Neural cell (in vitro differentiated cells): ENCODE results near the gene PCGF5. TPM values are rescaled to one million over a fixed set of nuclear protein-coding genes. Genes with fewer than 3 reads are reported as not detected.
A peak's percentile ranks its signal among the peaks of the same experiment; 100 is the strongest.

ENCODE experiments used
- H2AFZ ChIP-seq: fragments of 200-600, 300-800 bp; sonication (generic), shearing (Covaris generic); 2 replicates; pipeline ENCODE4 v1.6.0; 2014; ENCODE audit warnings: low read depth, mild to moderate bottlenecking, antibody characterized with exemption, low read length, moderate library complexity
- H3F3A ChIP-seq: fragments of 200-600 bp; shearing (Covaris generic); 2 replicates; pipeline ENCODE4 v1.6.1; 2016; ENCODE audit warnings: mild to moderate bottlenecking, moderate library complexity, mixed read lengths, antibody characterized with exemption, low read length; ENCODE audit not compliant: insufficient read depth, poor library complexity, severe bottlenecking
- H3K27ac ChIP-seq: fragments of 200-600, 300-800 bp; sonication (generic), shearing (Covaris generic); 2 replicates; pipeline ENCODE4 v1.5.1; 2014; ENCODE audit warnings: mild to moderate bottlenecking, low read length, moderate library complexity
- H3K27me3 ChIP-seq: fragments of 300-800, 200-600 bp; sonication (generic), shearing (Covaris generic); 2 replicates; pipeline ENCODE4 v1.6.0; 2014; ENCODE audit warnings: mild to moderate bottlenecking, low read depth, low read length, moderate library complexity; ENCODE audit not compliant: insufficient read depth
- H3K36me3 ChIP-seq: fragments of 300-800, 200-600 bp; sonication (generic), shearing (Covaris generic); 2 replicates; pipeline ENCODE4 v1.5.1; 2014; ENCODE audit warnings: mild to moderate bottlenecking, antibody characterized with exemption, low read length, moderate library complexity; ENCODE audit not compliant: insufficient read depth
- H3K4me2 ChIP-seq: fragments of 300-800, 200-600 bp; sonication (generic), shearing (Covaris generic); 2 replicates; pipeline ENCODE4 v1.6.0; 2014; ENCODE audit warnings: mild to moderate bottlenecking, low read length
- H3K4me3 ChIP-seq: fragments of 300-800, 200-600 bp; sonication (generic), shearing (Covaris generic); 2 replicates; pipeline ENCODE4 v1.5.1; 2014; ENCODE audit warnings: mild to moderate bottlenecking, low read length, moderate library complexity
- H3K79me2 ChIP-seq: fragments of 200-600 bp; shearing (Covaris generic); replicated peaks from 2 replicates; pipeline ENCODE4 v1.6.0; 2014; ENCODE audit warnings: mild to moderate bottlenecking, low read length, moderate library complexity; ENCODE audit not compliant: insufficient read depth
- H3K9ac ChIP-seq: fragments of 300-800, 200-600 bp; sonication (generic), shearing (Covaris generic); 2 replicates; pipeline ENCODE4 v1.6.1; 2016; ENCODE audit warnings: mild to moderate bottlenecking, low read length, mixed read lengths
- H3K9me2 ChIP-seq: fragments of 200-600 bp; shearing (Covaris generic); 2 replicates; pipeline ENCODE4 v1.6.1; 2016; ENCODE audit warnings: mild to moderate bottlenecking, low read length, mixed read lengths; ENCODE audit not compliant: insufficient read depth
- H3K9me3 ChIP-seq: fragments of 200-600, 300-800 bp; sonication (generic), shearing (Covaris generic); 2 replicates; pipeline ENCODE4 v1.6.1; 2016; ENCODE audit warnings: mild to moderate bottlenecking, mixed run types, low read length, moderate library complexity, mixed read lengths
- H4K20me1 ChIP-seq: fragments of 200-600 bp; shearing (Covaris generic); 2 replicates; pipeline ENCODE4 v1.6.1; 2016; ENCODE audit warnings: mild to moderate bottlenecking, mixed run types; ENCODE audit not compliant: insufficient read depth
- CTCF ChIP-seq: fragments of 450-650 bp; IDR thresholded peaks from 2 replicates; pipeline ENCODE4 v1.5.1; 2014; ENCODE audit warnings: antibody characterized with exemption, mild to moderate bottlenecking, moderate library complexity; ENCODE audit not compliant: poor library complexity, severe bottlenecking
- EP300 ChIP-seq: fragments of 450-650 bp; conservative IDR thresholded peaks from 2 replicates; pipeline ENCODE4 v1.6.1; 2014; ENCODE audit warnings: antibody characterized with exemption, mild to moderate bottlenecking, moderate library complexity; ENCODE audit not compliant: poor library complexity, severe bottlenecking
- EZH2 ChIP-seq: fragments of 200-600, 300-800 bp; shearing (Covaris generic), sonication (generic); IDR thresholded peaks from 2 replicates; pipeline ENCODE4 v1.6.1; 2014; ENCODE audit warnings: antibody characterized with exemption, low read length, borderline replicate concordance, mild to moderate bottlenecking; ENCODE audit not compliant: insufficient read depth, poor library complexity, severe bottlenecking
- MXI1 ChIP-seq: fragments of 450-650 bp; conservative IDR thresholded peaks from 2 replicates; pipeline ENCODE4 v1.6.1; 2014; ENCODE audit warnings: antibody characterized with exemption, mild to moderate bottlenecking; ENCODE audit not compliant: poor library complexity, severe bottlenecking
- POLR2AphosphoS5 ChIP-seq: IDR thresholded peaks from 2 replicates; pipeline ENCODE4 v1.6.1; 2012
- RAD21 ChIP-seq: fragments of 450-650 bp; conservative IDR thresholded peaks from 2 replicates; pipeline ENCODE4 v1.6.1; 2014; ENCODE audit warnings: antibody characterized with exemption, mild to moderate bottlenecking, moderate library complexity
- SMC3 ChIP-seq: fragments of 450-650 bp; conservative IDR thresholded peaks from 2 replicates; pipeline ENCODE4 v1.6.1; 2014; ENCODE audit warnings: antibody characterized with exemption, mild to moderate bottlenecking, moderate library complexity; ENCODE audit not compliant: poor library complexity
- TAF1 ChIP-seq: IDR thresholded peaks from 2 replicates; pipeline ENCODE4 v1.6.1; 2012; ENCODE audit warnings: low read depth
- polyA plus RNA-seq: library from polyadenylated mRNA; depleted of rRNA; stranded (reverse); fragments of >200 nt; gene quantifications from 2 replicates; pipeline ENCODE4 v1.2.3, GENCODE V29; 2014
- TF ChIP-seq, protein P1 (sequence below): IDR thresholded peaks from 2 replicates; pipeline ENCODE4 v1.6.1; 2012; ENCODE audit warnings: borderline replicate concordance

PCGF5 gene
- polyA plus RNA-seq, 1 donor from 2014 or later, result 5.6 TPM

DNA sequence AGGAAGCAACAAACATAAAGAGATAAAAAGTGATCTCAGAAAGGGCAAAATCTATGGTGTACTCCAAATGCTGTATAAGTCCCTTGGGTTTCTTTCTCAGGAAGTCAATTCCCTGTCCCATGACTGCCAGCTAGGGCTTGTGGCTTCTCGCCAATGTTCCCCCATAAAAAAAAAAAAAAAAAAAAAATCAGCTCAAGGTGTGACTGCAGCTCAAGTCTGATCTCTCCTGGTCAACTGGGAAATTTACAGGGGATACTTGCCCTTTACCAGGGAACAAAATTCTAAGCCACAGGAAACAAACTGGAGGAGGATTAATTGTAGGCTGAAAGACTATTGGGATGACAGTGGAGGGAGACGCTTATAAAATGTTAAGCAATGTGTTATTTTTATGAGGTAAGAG, 76.0 kb downstream of the PCGF5 start:
- no peak overlapping the region for H3K4me3 ChIP-seq
- H3K79me2 ChIP-seq, result no peaks in the 10 kb centered on the region
- no peaks in the 10 kb centered on the region for H4K20me1 ChIP-seq
- no peaks in the 10 kb centered on the region for H3K9me2 ChIP-seq
- H3F3A ChIP-seq, result no peaks in the 10 kb centered on the region
- no peaks in the 10 kb centered on the region for H3K9me3 ChIP-seq
- no peak for TF ChIP-seq EP300
- no peak for TF ChIP-seq POLR2AphosphoS5
- TF ChIP-seq RAD21, result no peak
- no peak for TF ChIP-seq TAF1
- no peak for TF ChIP-seq EZH2
- no peak for TF ChIP-seq MXI1
- TF ChIP-seq CTCF, result no peak
- no peak for TF ChIP-seq SMC3
- TF ChIP-seq, protein P1, sequence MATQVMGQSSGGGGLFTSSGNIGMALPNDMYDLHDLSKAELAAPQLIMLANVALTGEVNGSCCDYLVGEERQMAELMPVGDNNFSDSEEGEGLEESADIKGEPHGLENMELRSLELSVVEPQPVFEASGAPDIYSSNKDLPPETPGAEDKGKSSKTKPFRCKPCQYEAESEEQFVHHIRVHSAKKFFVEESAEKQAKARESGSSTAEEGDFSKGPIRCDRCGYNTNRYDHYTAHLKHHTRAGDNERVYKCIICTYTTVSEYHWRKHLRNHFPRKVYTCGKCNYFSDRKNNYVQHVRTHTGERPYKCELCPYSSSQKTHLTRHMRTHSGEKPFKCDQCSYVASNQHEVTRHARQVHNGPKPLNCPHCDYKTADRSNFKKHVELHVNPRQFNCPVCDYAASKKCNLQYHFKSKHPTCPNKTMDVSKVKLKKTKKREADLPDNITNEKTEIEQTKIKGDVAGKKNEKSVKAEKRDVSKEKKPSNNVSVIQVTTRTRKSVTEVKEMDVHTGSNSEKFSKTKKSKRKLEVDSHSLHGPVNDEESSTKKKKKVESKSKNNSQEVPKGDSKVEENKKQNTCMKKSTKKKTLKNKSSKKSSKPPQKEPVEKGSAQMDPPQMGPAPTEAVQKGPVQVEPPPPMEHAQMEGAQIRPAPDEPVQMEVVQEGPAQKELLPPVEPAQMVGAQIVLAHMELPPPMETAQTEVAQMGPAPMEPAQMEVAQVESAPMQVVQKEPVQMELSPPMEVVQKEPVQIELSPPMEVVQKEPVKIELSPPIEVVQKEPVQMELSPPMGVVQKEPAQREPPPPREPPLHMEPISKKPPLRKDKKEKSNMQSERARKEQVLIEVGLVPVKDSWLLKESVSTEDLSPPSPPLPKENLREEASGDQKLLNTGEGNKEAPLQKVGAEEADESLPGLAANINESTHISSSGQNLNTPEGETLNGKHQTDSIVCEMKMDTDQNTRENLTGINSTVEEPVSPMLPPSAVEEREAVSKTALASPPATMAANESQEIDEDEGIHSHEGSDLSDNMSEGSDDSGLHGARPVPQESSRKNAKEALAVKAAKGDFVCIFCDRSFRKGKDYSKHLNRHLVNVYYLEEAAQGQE, result no peak
- H2AFZ ChIP-seq, result no peak overlapping the region
- no peaks in the 10 kb centered on the region for H3K27me3 ChIP-seq
- no peak overlapping the region for H3K27ac ChIP-seq
- no peak overlapping the region for H3K4me2 ChIP-seq
- no peak overlapping the region for H3K9ac ChIP-seq
- no peaks in the 10 kb centered on the region for H3K36me3 ChIP-seq

GRCh38 chr10:91298224-91298871, 77.9 kb downstream of the PCGF5 start:
- Histone ChIP-seq H3K27ac (no peak overlapping the region), H3K4me3 (peak overlapping the region; percentile 34), H3K9me2 (no peaks in the 10 kb centered on the region), H3K9me3 (no peaks in the 10 kb centered on the region), H3K27me3 (no peaks in the 10 kb centered on the region), H3K36me3 (no peaks in the 10 kb centered on the region), H3F3A (no peaks in the 10 kb centered on the region), H2AFZ (no peak overlapping the region), H4K20me1 (no peaks in the 10 kb centered on the region), H3K9ac (no peak overlapping the region), H3K79me2 (no peaks in the 10 kb centered on the region), H3K4me2 (no peak overlapping the region)
- TF ChIP-seq RAD21 (peak; percentile 66), EZH2 (no peak), TAF1 (no peak), POLR2AphosphoS5 (no peak), EP300 (no peak), SMC3 (peak; percentile 56), CTCF (peak; percentile 65), MXI1 (no peak)
- TF ChIP-seq, protein P1, result no peak
